Calu3 (cell line): ENCODE data around the gene LEP. TPM values are rescaled to one million over a fixed set of nuclear protein-coding genes. Genes with fewer than 3 reads are reported as not detected.

Experiments
- BruUV-seq: library from RNA; stranded (reverse); fragments of 400-500 nt; replicated peaks from 2 replicates; lab custom pipeline; 2021; lab: Mats Ljungman, UMichigan
- CTCF ChIA-PET: fragments of 300-600 bp; sonication (Branson Sonifier 250); formaldehyde crosslinking; loops from one replicate; lab custom pipeline; 2022; ENCODE audit warnings: antibody characterized with exemption; lab: Charles Lee
- DNase-seq: peaks from one replicate; pipeline ENCODE4 v3.0.0; 2022
- H3K27ac Mint-ChIP-seq: one replicate; pipeline ENCODE4 v1.8.0; 2022; ENCODE audit warnings: mixed read lengths; ENCODE audit not compliant: unreplicated experiment
- H3K27me3 Mint-ChIP-seq: one replicate; pipeline ENCODE4 v1.8.0; 2022; ENCODE audit warnings: mixed read lengths; ENCODE audit not compliant: unreplicated experiment
- H3K36me3 Mint-ChIP-seq: one replicate; pipeline ENCODE4 v1.8.0; 2022; ENCODE audit warnings: mild to moderate bottlenecking, moderate library complexity, mixed read lengths; ENCODE audit not compliant: insufficient read depth, unreplicated experiment
- H3K4me1 Mint-ChIP-seq: one replicate; pipeline ENCODE4 v1.8.0; 2022; ENCODE audit warnings: mild to moderate bottlenecking, low read depth, mixed read lengths; ENCODE audit not compliant: unreplicated experiment
- H3K4me3 Mint-ChIP-seq: one replicate; pipeline ENCODE4 v1.8.0; 2022; ENCODE audit warnings: mild to moderate bottlenecking, low read depth, moderate library complexity, mixed read lengths; ENCODE audit not compliant: unreplicated experiment
- H3K9me3 Mint-ChIP-seq: one replicate; pipeline ENCODE4 v1.8.0; 2022; ENCODE audit warnings: low read depth, mixed read lengths; ENCODE audit not compliant: unreplicated experiment
- CTCF ChIP-seq: fragments of 200-600 bp; IDR thresholded peaks from one replicate; pipeline ENCODE4 v1.8.0; 2022; ENCODE audit warnings: antibody characterized with exemption; ENCODE audit not compliant: unreplicated experiment
- intact Hi-C: fragments of 100-400 bp; cut with micrococcal nuclease; formaldehyde crosslinking; loops from one replicate; pipeline ENCODE4 v1.10.0; 2022; ENCODE audit not compliant: unreplicated experiment
- total RNA-seq: library from RNA; stranded (reverse); gene quantifications from 2 replicates; pipeline ENCODE4 v1.2.3, GENCODE V29; 2022

The LEP gene
- total RNA-seq, 1 experiment from 2014 or later, result not detected

GRCh38 chr7:128197989-128198580, 43.0 kb upstream of the LEP start:
- intact Hi-C loops, result no loop called here

GRCh38 chr7:128200376-128200775, 40.7 kb upstream of the LEP start:
- no peaks in the 10 kb centered on the region for H3K36me3 Mint-ChIP-seq
- CTCF ChIA-PET, result interaction anchor here (0.7 to 1.6 kb wide), 3 partner anchors 9 to 212 kb away, joined by 3 to 6 read pairs (median 4); no protein-coding TSS in a partner anchor
- no peak for TF ChIP-seq CTCF
- H3K4me3 Mint-ChIP-seq, result no peak overlapping the region
- no TSS peak for BruUV-seq
- H3K27me3 Mint-ChIP-seq, result peaks cover 60% of the 10 kb centered on the region
- no peaks in the 10 kb centered on the region for H3K9me3 Mint-ChIP-seq
- no peaks in the 10 kb centered on the region for H3K4me1 Mint-ChIP-seq
- DNase-seq, result no peak
- intact Hi-C loops, result no loop called here
- H3K27ac Mint-ChIP-seq, result no peak overlapping the region

More at GRCh38 chr7:128197989-128198580, 43.0 kb upstream of the LEP start:
- Mint-ChIP-seq H3K4me1 (no peaks in the 10 kb centered on the region), H3K27ac (no peak overlapping the region), H3K9me3 (peaks cover 7% of the 10 kb centered on the region), H3K27me3 (peaks cover 41% of the 10 kb centered on the region), H3K4me3 (no peak overlapping the region), H3K36me3 (no peaks in the 10 kb centered on the region)
- DNase-seq, result no peak
- BruUV-seq, result no TSS peak
- CTCF ChIA-PET, result no interaction called here
- no peak for TF ChIP-seq CTCF

GRCh38 chr7:128201067-128201689, 39.9 kb upstream of the LEP start:
- no peaks in the 10 kb centered on the region for H3K36me3 Mint-ChIP-seq
- CTCF ChIA-PET, result no interaction called here
- no peak for DNase-seq
- H3K27ac Mint-ChIP-seq, result no peak overlapping the region
- TF ChIP-seq CTCF, result no peak
- no peak overlapping the region for H3K4me3 Mint-ChIP-seq
- no peaks in the 10 kb centered on the region for H3K4me1 Mint-ChIP-seq
- intact Hi-C loops, result no loop called here
- no TSS peak for BruUV-seq
- H3K9me3 Mint-ChIP-seq, result no peaks in the 10 kb centered on the region
- peaks cover 68% of the 10 kb centered on the region for H3K27me3 Mint-ChIP-seq

GRCh38 chr7:128201690-128202085, 39.4 kb upstream of the LEP start:
- peaks cover 71% of the 10 kb centered on the region for H3K27me3 Mint-ChIP-seq
- BruUV-seq, result no TSS peak
- H3K36me3 Mint-ChIP-seq, result no peaks in the 10 kb centered on the region
- no peak for DNase-seq
- no peak overlapping the region for H3K4me3 Mint-ChIP-seq
- no peak overlapping the region for H3K27ac Mint-ChIP-seq
- CTCF ChIA-PET, result no interaction called here
- no peaks in the 10 kb centered on the region for H3K9me3 Mint-ChIP-seq
- intact Hi-C loops, result no loop called here
- TF ChIP-seq CTCF, result no peak
- H3K4me1 Mint-ChIP-seq, result no peaks in the 10 kb centered on the region
